ENCODE results near the gene ETV2. TPM values are rescaled to one million over a fixed set of nuclear protein-coding genes. Genes with fewer than 3 reads are reported as not detected.
"Not testable (repeated sequence)": the region's sequence is repeated elsewhere in the genome, so short reads cannot be mapped to it uniquely, and the experiment has no call there.

ETV2 gene
- total and polyA plus RNA-seq, 12 donors: 0.38 to 5.3 (median 2.2) TPM; not detected in 2

DNA sequence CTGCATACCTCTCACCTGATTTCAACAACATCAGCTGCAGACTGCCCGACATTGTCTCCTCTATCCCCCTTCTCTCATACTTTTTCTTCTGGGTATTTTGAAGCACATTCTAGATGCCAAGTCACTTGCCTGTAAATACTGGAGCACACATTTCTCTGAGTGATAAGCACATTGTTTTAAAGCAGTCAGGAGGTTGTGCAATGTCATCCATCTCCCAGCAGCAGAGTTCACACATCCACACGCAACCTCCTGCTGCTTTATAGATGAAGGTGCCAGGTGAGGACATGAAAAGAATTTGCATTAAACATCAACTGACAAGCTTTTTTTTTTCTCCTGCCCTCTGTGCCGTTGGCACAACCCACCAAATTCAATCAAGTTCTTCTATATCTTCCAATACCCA is 30.3 kb downstream of the ETV2 start:
- 30 to 45% (median 34%) methylated on average over 3 of the region's 3 CpGs for WGBS, 4 donors
- Histone ChIP-seq H3K27me3 (peaks cover 3% of the 10 kb centered on the region), H3K36me3 (replicated peaks in 1 of 2) (no peaks in the 10 kb centered on the region), H3K9me3 (replicated peaks in 1 of 3) (no peaks in the 10 kb centered on the region), H3K27ac (no peak overlapping the region), H3K4me3 (no peak overlapping the region), H3K4me1 (replicated peaks in 1 of 2) (peaks cover 0 to 7% of the 10 kb centered on the region in 2 donors)
- intact Hi-C loops (cut with DNase I): no loop called here
- no peak for DNase-seq
- TF ChIP-seq POLR2A (IDR thresholded peaks at IDR 0.05): no peak
- TF ChIP-seq, protein P1, sequence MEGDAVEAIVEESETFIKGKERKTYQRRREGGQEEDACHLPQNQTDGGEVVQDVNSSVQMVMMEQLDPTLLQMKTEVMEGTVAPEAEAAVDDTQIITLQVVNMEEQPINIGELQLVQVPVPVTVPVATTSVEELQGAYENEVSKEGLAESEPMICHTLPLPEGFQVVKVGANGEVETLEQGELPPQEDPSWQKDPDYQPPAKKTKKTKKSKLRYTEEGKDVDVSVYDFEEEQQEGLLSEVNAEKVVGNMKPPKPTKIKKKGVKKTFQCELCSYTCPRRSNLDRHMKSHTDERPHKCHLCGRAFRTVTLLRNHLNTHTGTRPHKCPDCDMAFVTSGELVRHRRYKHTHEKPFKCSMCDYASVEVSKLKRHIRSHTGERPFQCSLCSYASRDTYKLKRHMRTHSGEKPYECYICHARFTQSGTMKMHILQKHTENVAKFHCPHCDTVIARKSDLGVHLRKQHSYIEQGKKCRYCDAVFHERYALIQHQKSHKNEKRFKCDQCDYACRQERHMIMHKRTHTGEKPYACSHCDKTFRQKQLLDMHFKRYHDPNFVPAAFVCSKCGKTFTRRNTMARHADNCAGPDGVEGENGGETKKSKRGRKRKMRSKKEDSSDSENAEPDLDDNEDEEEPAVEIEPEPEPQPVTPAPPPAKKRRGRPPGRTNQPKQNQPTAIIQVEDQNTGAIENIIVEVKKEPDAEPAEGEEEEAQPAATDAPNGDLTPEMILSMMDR (IDR thresholded peaks at IDR 0.05): no peak

DNA sequence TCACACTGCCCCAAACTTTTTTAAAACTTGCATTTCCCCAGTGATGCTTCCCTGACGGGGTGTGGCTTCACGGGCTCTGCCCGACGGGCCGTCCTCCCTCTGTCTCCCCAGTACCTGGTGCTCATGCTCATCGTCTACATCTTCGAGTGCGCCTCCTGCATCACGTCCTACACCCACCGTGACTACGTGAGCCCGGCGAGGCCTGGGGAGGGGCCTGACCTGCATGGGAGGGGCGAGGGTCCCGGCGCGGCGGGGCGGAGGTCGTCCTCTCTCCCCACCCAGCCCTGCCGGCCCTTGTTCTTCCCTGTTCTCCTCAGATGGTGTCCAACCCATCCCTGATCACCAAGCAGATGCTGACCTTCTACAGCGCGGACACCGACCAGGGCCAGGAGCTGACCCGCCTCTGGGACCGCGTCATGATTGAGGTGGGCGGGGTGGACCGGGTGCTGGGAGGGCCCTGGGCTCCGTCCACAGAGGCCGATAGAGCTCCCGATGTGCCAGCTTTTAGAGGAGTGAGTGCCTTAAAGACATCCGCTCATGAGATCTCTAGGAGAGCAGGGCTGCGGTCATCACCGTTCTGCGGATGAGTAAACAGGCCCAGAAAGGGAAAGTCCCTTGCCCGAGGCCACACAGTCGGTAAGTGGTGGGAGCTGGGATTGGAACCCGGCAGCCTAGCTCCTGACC is 31.7 kb downstream of the ETV2 start:
- peaks cover 0 to 7% of the 10 kb centered on the region in 2 donors for H3K4me1 ChIP-seq (replicated peaks in 1 of 2)
- peak overlapping the region in 1 of 4 donors; percentile 43 for H3K4me3 ChIP-seq
- H3K27me3 ChIP-seq: peaks cover 3% of the 10 kb centered on the region
- DNase-seq: peak in 6 of 7 donors; percentile 37 to 64 (median 57)
- intact Hi-C loops (cut with DNase I): no loop called here
- H3K27ac ChIP-seq: no peak overlapping the region
- no peaks in the 10 kb centered on the region for H3K36me3 ChIP-seq (replicated peaks in 1 of 2)
- TF ChIP-seq POLR2A (IDR thresholded peaks at IDR 0.05): no peak
- TF ChIP-seq, protein P1 (IDR thresholded peaks at IDR 0.05): no peak
- no peaks in the 10 kb centered on the region for H3K9me3 ChIP-seq (replicated peaks in 1 of 3)
- WGBS, 4 donors: 5 to 15% (median 6%) methylated on average over 13 to 39 of the region's 39 CpGs

DNA sequence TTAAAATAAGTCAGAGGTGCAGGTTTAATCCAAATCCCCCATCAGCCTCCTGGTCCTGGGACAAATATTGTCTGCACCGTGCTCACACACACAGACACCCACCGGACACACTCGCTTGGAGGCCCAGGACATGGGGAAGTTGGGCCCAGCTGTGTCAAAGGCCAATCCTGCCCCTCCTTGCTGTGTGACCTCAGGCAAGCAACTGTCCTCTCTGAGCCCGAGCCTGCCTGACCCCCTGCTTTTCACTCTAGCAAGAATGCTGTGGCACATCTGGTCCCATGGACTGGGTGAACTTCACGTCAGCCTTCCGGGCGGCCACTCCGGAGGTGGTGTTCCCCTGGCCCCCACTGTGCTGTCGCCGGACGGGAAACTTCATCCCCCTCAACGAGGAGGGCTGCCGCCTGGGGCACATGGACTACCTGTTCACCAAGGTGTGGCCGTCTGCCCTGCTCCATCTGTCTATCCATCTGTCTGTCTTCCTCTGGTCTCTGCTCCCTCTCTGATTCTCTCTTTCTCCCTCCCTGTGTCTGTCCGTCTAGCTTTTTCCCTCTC is 34.1 kb downstream of the ETV2 start:
- intact Hi-C loops (cut with DNase I): no loop called here
- Histone ChIP-seq H3K27ac (no peak overlapping the region), H3K4me1 (replicated peaks in 1 of 2) (peaks cover 0 to 7% of the 10 kb centered on the region in 2 donors), H3K4me3 (no peak overlapping the region), H3K9me3 (replicated peaks in 1 of 3) (no peaks in the 10 kb centered on the region), H3K36me3 (replicated peaks in 1 of 2) (no peaks in the 10 kb centered on the region), H3K27me3 (peaks cover 3% of the 10 kb centered on the region)
- WGBS, 4 donors: 61 to 75% (median 68%) methylated on average over 15 of the region's 15 CpGs
- no peak for TF ChIP-seq POLR2A (IDR thresholded peaks at IDR 0.05)
- TF ChIP-seq, protein P1 (IDR thresholded peaks at IDR 0.05): no peak
- DNase-seq: no peak

DNA sequence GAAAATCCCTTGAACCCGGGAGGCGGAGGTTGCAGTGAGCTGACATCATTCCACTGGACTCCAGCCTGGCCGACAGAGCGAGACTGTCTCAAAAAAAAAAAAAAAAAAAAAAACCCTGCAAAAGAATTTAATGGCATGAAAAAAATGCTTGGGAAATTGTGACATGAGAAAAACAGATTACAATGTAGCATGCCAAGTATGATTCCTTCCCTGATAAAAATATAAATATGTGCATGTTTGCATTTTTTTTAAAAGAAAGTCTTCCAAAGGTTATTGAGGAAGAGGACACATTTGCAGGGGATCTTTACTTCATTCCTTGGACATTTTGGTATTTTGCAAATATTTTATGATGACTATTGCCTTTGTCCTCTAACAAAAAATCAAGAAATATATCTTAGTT is 48.3 kb downstream of the ETV2 start:
- DNase-seq: no peak

DNA sequence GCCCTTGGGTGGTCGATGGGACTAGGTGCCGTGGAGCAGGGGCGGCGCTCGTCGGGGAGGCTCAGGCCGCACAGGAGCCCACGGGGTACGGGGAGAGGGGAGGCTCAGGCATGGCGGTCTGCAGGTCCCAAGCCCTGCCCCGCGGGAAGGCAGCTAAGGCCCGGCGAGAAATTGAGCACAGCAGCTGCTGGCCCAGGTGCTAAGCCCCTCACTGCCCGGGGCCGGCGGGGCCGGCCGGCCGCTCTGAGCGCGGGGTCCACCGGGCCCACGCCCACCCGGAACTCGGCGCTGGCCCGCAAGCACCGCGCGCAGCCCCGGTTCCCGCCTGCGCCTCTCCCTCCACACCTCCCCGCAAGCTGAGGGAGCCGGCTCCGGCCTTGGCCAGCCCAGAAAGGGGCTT is 49.6 kb downstream of the ETV2 start:
- not testable (repeated sequence) for H3K27ac ChIP-seq; H3K27me3 ChIP-seq; DNase-seq; H3K9me3 ChIP-seq (replicated peaks in 1 of 3); H3K4me1 ChIP-seq (replicated peaks in 1 of 2); H3K36me3 ChIP-seq (replicated peaks in 1 of 2); H3K4me3 ChIP-seq
- WGBS, 4 donors: 86 to 100% (median 93%) methylated on average over 3 to 37 of the region's 37 CpGs
- intact Hi-C loops (cut with DNase I): loop anchor here in 1 of 2 donors (10.0 kb wide), 1 partner anchor 244 kb away; the partner anchor contains the start of gene LRFN3

More for the DNA sequence above, 48.3 kb downstream of the ETV2 start:
- H3K4me1 ChIP-seq (replicated peaks in 1 of 2): no peaks in the 10 kb centered on the region
- TF ChIP-seq, protein P1 (IDR thresholded peaks at IDR 0.05): no peak
- no peak for TF ChIP-seq POLR2A (IDR thresholded peaks at IDR 0.05)
- H3K4me3 ChIP-seq: no peak overlapping the region
- WGBS, 4 donors: 33 to 60% (median 54%) methylated on average over 4 of the region's 4 CpGs
- intact Hi-C loops (cut with DNase I): loop anchor here in 1 of 2 donors (10.0 kb wide), 1 partner anchor 245 kb away; the partner anchor contains the start of gene LRFN3
- H3K9me3 ChIP-seq (replicated peaks in 1 of 3): no peaks in the 10 kb centered on the region
- no peaks in the 10 kb centered on the region for H3K27me3 ChIP-seq
- H3K27ac ChIP-seq: no peak overlapping the region
- no peaks in the 10 kb centered on the region for H3K36me3 ChIP-seq (replicated peaks in 1 of 2)

All from adrenal gland (tissue), 12 donors.